Fibroblast of upper back skin (primary cell): ENCODE results near the gene LARP4B.
A peak's percentile ranks its signal among the peaks of the same experiment; 100 is the strongest.
"Not testable (repeated sequence)": the region's sequence is repeated elsewhere in the genome, so short reads cannot be mapped to it uniquely, and the experiment has no call there.

Experiments used
- DNase-seq: peaks from one replicate; pipeline ENCODE4 v3.0.0-alpha.2; 2013

The LARP4B gene

DNA sequence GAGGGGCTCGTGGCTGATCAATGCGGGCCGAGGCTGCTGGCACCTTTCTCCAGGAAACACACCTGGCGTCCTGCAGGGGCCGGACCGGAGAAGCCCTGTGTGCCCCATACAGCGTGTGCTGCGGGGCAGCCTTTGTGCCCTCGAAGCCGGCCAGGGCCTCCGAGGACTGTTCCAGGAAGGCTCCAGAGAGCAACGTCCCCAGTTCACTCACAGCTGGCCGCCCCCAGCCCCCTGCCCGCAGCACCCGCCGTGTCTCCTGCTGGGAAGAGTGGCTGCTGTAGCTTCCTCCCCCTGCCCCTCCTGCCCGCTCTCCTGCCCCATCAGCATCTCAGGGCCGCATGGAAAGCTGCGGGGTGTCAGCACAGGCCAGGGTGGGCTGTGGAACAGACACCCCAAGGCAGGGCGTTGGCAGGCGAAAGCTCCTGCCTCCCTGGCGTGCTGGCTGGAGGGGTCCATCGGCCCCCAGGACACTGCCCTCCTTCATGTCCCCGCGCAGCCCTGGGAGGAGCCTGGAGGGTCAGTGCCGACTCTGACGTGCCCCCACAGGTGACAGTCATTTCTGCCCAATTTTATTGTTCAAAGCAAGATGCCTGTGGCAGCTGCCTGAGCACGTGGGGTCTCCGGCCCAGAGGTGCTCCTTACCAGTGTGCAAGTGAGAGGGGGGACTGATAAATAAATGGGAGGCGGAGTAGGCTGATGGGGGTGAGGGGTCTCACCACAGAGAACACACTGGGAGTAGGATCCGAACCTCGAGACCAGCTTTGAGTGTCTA, 146.2 kb downstream of the LARP4B start:
- no peak for DNase-seq

GRCh38 chr10:784403-785088, 147.0 kb downstream of the LARP4B start:
- peak; percentile 78 for DNase-seq

- DNase-seq: no peak
Observed at GRCh38 chr10:782751-783648, 148.5 kb downstream of the LARP4B start.

DNA sequence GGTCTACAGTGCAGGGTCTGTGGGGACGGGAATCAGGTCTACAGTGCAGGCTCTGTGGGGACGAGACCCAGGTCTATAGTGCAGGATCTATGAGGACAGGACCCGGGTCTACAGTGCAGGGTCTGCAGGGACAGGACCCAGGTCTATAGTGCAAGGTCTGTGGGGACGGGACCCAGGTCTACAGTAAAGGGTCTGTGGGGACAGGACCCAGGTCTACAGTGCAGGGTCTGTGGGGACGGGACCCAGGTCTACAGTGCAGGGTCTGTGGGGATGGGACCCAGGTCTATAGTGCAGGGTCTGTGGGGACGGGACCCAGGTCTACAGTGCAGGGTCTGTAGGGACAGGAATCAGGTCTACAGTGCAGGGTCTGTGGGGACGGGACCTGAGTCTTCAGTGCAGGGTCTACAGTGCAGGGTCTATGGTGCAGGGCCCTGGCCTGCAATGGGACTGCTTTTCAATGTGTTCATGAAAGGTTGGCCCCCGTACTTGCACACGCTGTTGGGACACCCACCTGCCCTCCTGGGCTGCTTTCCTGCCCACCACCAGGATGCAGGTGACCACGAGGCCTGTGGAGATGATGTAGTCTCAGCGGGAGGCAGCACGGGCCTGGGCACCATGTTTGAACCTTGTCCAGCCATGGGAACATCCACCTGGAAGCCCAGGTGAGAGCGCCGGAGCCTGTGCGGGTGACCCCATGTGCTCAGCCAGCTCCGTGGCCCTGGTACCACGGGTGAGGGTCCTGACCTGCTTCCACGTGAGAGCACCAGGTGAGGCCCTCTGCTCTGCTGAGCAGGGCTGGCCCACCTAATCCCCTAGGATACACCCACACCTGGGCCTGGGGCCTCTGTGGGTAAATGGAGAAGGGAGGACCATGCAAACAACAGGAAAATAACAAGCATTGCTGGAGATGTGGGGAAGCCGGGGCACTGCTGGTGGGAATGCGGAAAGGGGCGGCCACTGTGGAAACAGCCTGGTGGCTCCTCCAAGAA, 150.7 kb downstream of the LARP4B start:
- DNase-seq: no peak

- DNase-seq: no peak
Observed at GRCh38 chr10:778626-779330, 152.7 kb downstream of the LARP4B start.

DNA sequence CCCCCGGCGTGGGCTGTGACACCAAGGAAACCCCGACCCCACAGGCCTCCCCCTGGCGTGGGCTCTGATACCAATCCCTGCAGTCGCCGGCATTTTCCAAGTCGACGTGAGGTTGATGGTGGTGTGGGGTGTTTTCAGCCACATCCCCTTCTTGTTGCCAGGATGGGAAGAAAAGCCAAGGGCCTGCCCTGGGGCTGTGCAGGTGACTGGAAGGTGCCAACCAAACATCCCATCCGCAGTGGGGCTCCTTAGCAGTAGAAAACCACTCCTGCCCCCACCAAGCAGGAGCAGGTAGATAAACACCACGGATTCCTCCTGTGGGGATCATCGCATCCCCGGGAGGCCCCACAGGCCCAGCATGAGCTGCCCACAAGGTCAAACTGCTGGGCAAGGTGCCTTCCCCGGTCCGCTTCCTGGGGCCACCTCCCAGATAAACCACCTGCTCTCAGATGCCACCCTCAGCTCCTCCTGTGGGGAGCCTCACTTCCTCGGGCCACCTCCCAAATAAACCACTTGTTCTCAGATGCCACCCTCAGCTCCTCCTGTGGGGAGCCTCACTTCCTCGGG, 153.5 kb downstream of the LARP4B start:
- no peak for DNase-seq

- DNase-seq: no peak
Observed at GRCh38 chr10:776772-777171, 154.7 kb downstream of the LARP4B start.

- DNase-seq: no peak
Observed at GRCh38 chr10:775245-776075, 156.0 kb downstream of the LARP4B start.

DNA sequence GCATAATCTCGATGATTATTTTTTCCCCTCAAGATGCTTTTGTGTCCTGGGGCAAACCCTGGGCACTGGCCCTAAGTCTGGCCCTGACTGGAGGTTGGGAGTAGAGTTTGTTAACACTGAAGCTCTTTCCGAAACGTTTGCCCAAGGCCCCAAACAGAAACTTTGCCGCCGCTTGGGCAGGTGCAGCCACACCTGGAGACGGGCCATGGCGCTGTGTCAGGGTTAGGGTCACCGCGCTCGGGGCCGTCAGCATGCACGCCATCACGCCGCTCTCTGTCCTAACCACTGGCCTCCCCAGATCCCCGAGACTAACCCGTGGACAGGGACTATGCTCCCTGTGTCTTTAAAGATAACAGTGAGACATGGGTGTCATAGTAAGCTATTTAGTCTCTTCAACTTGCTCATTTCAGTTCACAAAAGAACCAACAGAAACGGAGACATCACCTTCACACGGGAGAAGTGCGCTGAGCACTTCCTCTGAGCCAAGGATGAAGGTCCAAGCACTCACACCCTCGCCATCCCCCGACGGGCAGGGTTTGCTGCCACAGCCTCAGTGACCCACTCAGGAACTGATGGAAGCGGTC, 156.8 kb downstream of the LARP4B start:
- DNase-seq: no peak

GRCh38 chr10:774223-774622, 157.3 kb downstream of the LARP4B start:
- DNase-seq: no peak

DNA sequence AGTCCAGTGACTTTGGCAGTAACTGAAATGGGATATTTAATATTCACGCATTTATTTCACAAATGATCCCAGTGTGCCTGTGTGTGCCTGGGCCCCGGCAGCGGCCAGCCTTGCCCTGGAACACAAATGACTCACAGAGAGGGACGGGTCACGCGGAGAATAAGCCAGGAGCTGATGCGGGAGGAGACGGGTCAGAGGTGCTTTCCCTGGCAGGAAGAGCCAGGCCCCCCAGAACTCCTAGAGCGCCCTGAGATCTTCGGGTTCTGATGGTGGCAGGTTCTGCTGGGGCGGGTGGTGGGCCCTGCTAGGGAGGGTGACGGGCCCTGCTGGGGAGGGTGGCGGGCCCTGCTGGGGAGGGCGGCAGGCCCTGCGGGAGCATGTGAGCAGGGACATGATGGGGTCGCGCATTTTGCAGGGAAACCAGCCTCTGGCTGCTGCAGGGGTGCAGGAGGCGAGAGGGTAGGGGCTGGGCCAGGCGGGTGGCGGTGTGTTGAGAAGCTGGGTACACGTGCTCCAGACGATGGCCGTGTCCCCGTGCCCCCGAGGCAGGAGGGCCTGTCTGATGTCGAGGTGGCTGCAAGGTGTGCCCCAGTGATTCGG, 157.8 kb downstream of the LARP4B start:
- DNase-seq: no peak

DNA sequence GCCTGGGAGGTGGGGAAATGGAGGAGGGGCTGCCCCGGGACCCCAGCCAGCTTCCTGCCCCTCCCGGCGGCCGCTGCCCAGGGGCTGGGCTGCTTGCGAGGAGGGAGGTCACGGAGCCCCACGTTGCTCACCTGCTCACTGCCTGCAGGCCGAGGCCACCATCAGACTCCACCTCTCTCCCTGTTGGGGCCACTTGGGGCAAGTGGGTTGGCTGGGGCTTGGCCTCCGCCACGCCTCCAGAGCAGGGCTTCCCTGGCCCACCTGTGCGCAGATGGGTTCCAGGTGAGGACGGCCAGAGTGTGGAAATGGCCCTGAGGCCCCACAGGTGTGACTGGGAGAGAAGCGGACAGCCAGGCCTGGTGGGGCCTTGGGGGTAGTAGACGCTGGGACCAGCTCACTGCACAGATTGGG, 159.3 kb downstream of the LARP4B start:
- DNase-seq: no peak

DNA sequence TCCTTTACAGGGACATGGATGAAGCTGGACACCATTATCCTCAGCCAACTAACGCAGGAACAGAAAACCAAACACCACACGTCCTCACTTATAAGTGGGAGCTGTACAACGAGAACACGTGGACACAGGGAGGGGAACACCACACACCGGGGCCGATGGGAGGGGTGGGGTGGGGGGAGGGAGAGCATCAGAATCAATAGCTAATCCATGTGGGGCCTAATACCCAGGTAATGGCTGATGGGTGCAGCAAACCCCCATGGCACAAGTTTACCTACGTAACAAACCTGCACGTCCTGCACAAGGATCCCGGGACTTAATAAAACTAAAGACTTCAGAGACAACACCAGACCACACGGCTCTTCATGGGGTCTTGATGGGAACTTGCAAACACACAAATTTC, 159.9 kb downstream of the LARP4B start:
- no peak for DNase-seq

DNA sequence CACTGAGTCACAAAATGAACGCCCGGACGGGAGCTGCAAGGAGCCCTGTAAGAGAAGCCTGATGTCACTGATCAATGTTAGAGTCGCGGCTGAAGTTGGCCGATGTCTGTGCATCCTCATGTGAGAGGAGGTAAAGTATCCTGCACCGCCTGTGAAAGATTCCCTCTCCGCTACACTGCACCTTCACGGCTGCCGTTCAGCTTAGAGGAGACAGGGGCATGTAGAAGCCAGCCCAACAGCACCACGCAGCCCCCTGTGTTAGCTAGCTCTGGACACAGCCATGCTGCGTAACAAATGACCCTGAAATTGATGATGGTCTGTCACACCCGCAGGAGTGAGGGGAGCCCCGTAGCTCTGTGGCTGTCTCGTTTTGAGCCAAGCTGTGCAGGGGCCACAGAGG, 160.5 kb downstream of the LARP4B start:
- no peak for DNase-seq

DNA sequence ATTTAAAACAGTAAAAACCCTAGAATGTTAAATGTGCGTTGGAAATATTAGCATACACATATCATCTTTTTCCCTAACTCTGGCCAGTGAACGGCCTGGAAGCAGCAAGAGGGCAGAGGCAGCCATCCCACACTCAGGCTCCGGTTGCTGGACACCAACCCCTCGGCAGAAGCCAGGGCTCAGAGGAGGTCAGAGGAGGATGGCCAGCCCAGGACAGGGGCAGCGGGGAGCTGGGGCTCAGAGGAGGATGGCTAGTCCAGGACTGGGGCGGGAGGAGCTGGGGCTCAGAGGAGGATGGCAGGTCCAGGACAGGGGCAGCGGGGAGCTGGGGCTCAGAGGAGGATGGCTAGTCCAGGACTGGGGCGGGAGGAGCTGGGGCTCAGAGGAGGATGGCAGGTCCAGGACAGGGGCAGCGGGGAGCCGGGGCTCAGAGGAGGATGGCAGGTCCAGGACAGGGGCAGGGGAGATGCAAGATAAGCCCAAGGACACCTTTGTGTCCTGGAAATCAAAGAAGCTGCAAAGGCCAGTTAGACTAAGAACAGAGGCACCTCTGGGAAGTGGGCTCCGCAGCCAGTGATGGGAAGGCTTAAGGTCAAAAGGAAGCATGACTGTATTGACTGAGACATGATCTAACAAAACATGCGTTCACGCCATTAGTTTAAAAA, 161.3 kb downstream of the LARP4B start:
- DNase-seq: not testable (repeated sequence)

DNA sequence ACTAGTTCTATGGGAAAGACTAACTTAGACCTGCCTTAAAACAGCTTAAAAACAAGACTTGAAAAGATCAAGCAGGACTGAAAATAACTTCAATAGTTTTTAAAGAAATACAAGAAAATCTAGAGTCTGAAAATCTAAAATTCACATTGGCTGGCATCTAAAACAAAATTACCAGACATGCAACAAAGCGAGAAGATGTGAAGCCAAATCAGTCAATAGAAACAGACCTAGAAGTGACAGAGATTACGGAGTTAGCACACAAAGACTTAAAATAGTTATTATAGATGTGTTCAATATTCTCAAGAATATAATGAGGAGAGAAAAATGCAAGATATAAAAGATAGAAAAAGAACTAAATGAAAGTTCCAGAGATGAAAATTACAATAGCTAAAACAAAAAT, 163.7 kb downstream of the LARP4B start:
- no peak for DNase-seq

DNA sequence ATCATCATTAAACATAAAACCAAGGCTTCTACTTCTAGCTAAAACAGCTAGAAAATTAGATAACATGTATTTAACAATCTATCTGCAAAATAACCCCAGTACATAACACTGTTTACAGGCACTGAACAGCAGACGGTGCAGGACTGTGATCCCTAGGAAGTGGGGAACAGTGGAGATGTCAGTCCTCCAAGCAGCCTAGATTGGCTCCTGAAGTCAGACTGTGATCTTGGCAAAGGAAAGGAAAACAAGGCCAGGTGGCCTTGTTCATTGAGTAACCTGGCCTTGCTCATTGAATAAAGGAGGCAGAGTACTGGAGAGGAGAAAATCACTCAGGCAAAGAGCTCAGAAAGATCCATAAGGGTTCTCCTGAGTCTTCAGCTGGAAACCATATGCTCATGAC, 164.3 kb downstream of the LARP4B start:
- no peak for DNase-seq

GRCh38 chr10:761376-761775, 170.1 kb downstream of the LARP4B start:
- DNase-seq: no peak

DNA sequence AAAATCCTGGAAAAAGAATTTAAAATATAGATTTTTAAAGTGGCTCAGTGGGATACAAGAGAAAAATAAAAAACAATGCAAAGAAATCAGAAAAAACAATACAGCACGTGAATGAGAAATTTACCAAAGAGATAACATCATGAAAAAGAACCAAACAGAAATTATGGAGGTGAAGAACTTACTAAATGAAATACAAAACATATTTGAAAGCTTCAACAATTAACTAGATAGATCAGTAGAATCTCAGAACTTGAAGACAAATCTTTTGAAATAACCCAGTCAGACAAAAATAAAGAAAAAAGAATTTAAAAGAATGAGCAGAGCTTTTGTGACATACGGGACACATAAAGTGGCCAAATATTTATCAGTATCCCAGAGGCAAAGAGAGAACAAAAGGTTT, 170.9 kb downstream of the LARP4B start:
- no peak for DNase-seq
